Panc1 (cell line): Measurements from ENCODE around the gene PDE10A.

ENCODE experiments used
- CTCF ChIP-seq: fragments of 450-650 bp; IDR thresholded peaks from 2 replicates; pipeline ENCODE4 v1.5.1; 2017; ENCODE audit warnings: mild to moderate bottlenecking
- REST ChIP-seq, 2 experiments: IDR thresholded peaks; 2 replicates each; pipeline ENCODE4 v1.6.1; 2011 to 2012; ENCODE audit warnings: low read depth in 2 of 2, control low read depth in 1 of 2, low read length in 1 of 2, mild to moderate bottlenecking in 1 of 2, moderate library complexity in 1 of 2; ENCODE audit not compliant: insufficient read depth in 1 of 2
- SIN3A ChIP-seq: IDR thresholded peaks from 2 replicates; pipeline ENCODE4 v1.6.1; 2012; ENCODE audit warnings: low read depth, mild to moderate bottlenecking, low read length, moderate library complexity, borderline replicate concordance; ENCODE audit not compliant: insufficient read depth
- TCF7L2 ChIP-seq: IDR thresholded peaks from 2 replicates; pipeline ENCODE4 v1.6.1; 2011; ENCODE audit warnings: mild to moderate bottlenecking, low read depth, low read length, inconsistent platforms

GRCh38 chr6:165685302-165685701, 22.3 kb upstream of the PDE10A start:
- TF ChIP-seq CTCF: no peak
- TF ChIP-seq REST (IDR thresholded peaks at IDR 0.05; ENCODE audit: insufficient read depth in 1 of 2, low read depth in 2 of 2, low read length in 1 of 2): no peak
- TF ChIP-seq TCF7L2: no peak
- TF ChIP-seq SIN3A: no peak
